ENCODE measurements around the gene PQBP1. TPM values are rescaled to one million over a fixed set of nuclear protein-coding genes. Genes with fewer than 3 reads are reported as not detected.

PQBP1 gene
- total and polyA plus RNA-seq, 4 donors = 22.0 to 44.3 (median 37.3) TPM

- peaks cover 4 to 13% (median 12%) of the 10 kb centered on the region in 4 donors for H3K4me1 ChIP-seq (ENCODE audit: control insufficient read depth in 4 of 4, insufficient read depth in 4 of 4, low read length in 3 of 4)
- H3K4me3 ChIP-seq (ENCODE audit: low read depth in 1 of 3, low read length in 3 of 3) = no peak overlapping the region
- no peaks in the 10 kb centered on the region for H3K27me3 ChIP-seq (ENCODE audit: control insufficient read depth in 4 of 4, insufficient read depth in 4 of 4, low read length in 3 of 4)
- no peak overlapping the region for H3K27ac ChIP-seq (ENCODE audit: low read depth in 1 of 2, low read length in 2 of 2)
- WGBS = 59% methylated on average over 1 of the region's 1 CpG
- no peak overlapping the region for H3K9ac ChIP-seq (ENCODE audit: low read depth in 1 of 2, low read length in 2 of 2)
- no peaks in the 10 kb centered on the region for H3K9me3 ChIP-seq (ENCODE audit: control insufficient read depth in 4 of 4, low read length in 3 of 4)
- no peak for DNase-seq (ENCODE audit: low spot score)
- TF ChIP-seq RXRA (IDR thresholded peaks at IDR 0.05) (no peak), RAD21 (IDR thresholded peaks at IDR 0.05) (no peak), FOXA2 (IDR thresholded peaks at IDR 0.05) (no peak), HNF4A (conservative IDR thresholded peaks at IDR 0.05) (no peak), TAF1 (conservative IDR thresholded peaks at IDR 0.05) (no peak), EGR1 (IDR thresholded peaks at IDR 0.05; ENCODE audit: low read depth in 2 of 2) (no peak), ATF3 (IDR thresholded peaks at IDR 0.05) (no peak), HNF4G (IDR thresholded peaks at IDR 0.05) (no peak), MAX (IDR thresholded peaks at IDR 0.05) (no peak), YY1 (IDR thresholded peaks at IDR 0.05) (no peak), JUND (IDR thresholded peaks at IDR 0.05) (no peak), FOXA1 (IDR thresholded peaks at IDR 0.05) (no peak), REST (IDR thresholded peaks at IDR 0.05) (no peak), GABPA (IDR thresholded peaks at IDR 0.05 in 1 of 2, conservative IDR thresholded peaks at IDR 0.05 in 1 of 2) (no peak), ZBTB33 (IDR thresholded peaks at IDR 0.05) (no peak)
- TF ChIP-seq, protein P1, sequence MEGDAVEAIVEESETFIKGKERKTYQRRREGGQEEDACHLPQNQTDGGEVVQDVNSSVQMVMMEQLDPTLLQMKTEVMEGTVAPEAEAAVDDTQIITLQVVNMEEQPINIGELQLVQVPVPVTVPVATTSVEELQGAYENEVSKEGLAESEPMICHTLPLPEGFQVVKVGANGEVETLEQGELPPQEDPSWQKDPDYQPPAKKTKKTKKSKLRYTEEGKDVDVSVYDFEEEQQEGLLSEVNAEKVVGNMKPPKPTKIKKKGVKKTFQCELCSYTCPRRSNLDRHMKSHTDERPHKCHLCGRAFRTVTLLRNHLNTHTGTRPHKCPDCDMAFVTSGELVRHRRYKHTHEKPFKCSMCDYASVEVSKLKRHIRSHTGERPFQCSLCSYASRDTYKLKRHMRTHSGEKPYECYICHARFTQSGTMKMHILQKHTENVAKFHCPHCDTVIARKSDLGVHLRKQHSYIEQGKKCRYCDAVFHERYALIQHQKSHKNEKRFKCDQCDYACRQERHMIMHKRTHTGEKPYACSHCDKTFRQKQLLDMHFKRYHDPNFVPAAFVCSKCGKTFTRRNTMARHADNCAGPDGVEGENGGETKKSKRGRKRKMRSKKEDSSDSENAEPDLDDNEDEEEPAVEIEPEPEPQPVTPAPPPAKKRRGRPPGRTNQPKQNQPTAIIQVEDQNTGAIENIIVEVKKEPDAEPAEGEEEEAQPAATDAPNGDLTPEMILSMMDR (IDR thresholded peaks at IDR 0.05; ENCODE audit: low read depth, low read length, missing input control) = no peak
- peaks cover 0 to 26% (median 7%) of the 10 kb centered on the region in 4 donors for H3K36me3 ChIP-seq (ENCODE audit: control insufficient read depth in 4 of 4, insufficient read depth in 3 of 4, low read depth in 1 of 4, low read length in 3 of 4)
These were observed 10.9 kb downstream of the PQBP1 start for GRCh38 chrX:48908600-48908999.

All from liver (tissue), 9 donors.